ENCODE results near the gene ANKRD22. TPM values are rescaled to one million over a fixed set of nuclear protein-coding genes. Genes with fewer than 3 reads are reported as not detected.
A peak's percentile ranks its signal among the peaks of the same experiment; 100 is the strongest.

ANKRD22 gene
- total and polyA plus RNA-seq, 9 donors = 0.11 to 0.44 (median 0.16) TPM; not detected in 4

- WGBS (ENCODE audit: insufficient coverage) = 67% methylated on average over 1 of the region's 2 CpGs
- Histone ChIP-seq H3K27me3 (ENCODE audit: control insufficient read depth, insufficient read depth, low read length) (no peaks in the 10 kb centered on the region), H3K4me3 (ENCODE audit: low read length) (no peak within 1 kb of the TSS), H3K4me1 (ENCODE audit: control insufficient read depth, insufficient read depth, low read length) (no peaks in the 10 kb centered on the region), H3K27ac (ENCODE audit: low read length) (no peak within 1 kb of the TSS), H3K36me3 (ENCODE audit: control insufficient read depth, insufficient read depth, low read length) (no peaks in the 10 kb centered on the region), H3K9me3 (replicated peaks; ENCODE audit: control insufficient read depth, low read depth, low read length) (no peaks in the 10 kb centered on the region)
- no peak for DNase-seq
These were observed 48.9 kb downstream of the ANKRD22 start, which contains the start of gene LIPM for GRCh38 chr10:88802523-88803285. TSS of gene LIPM (plus strand) at chr10:88802730. CDS start at chr10:88802897, 167 bp downstream.

- no peak overlapping the region for H3K27ac ChIP-seq (ENCODE audit: low read length)
- no peak overlapping the region for H3K4me3 ChIP-seq (ENCODE audit: low read length)
- H3K9me3 ChIP-seq (replicated peaks; ENCODE audit: control insufficient read depth, low read depth, low read length) = no peaks in the 10 kb centered on the region
- WGBS (ENCODE audit: insufficient coverage) = no CpG with 5 or more reads among the region's 2 CpGs
- H3K4me1 ChIP-seq (ENCODE audit: control insufficient read depth, insufficient read depth, low read length) = no peaks in the 10 kb centered on the region
- no peaks in the 10 kb centered on the region for H3K27me3 ChIP-seq (ENCODE audit: control insufficient read depth, insufficient read depth, low read length)
- DNase-seq = no peak
- no peaks in the 10 kb centered on the region for H3K36me3 ChIP-seq (ENCODE audit: control insufficient read depth, insufficient read depth, low read length)
These were observed 51.2 kb downstream of the ANKRD22 start for GRCh38 chr10:88800152-88801125.

GRCh38 chr10:88794731-88795130 lies 56.9 kb downstream of the ANKRD22 start:
- WGBS (ENCODE audit: insufficient coverage) = no CpG with 5 or more reads among the region's 1 CpG
- Histone ChIP-seq H3K36me3 (ENCODE audit: control insufficient read depth, insufficient read depth, low read length) (no peaks in the 10 kb centered on the region), H3K4me1 (ENCODE audit: control insufficient read depth, insufficient read depth, low read length) (no peaks in the 10 kb centered on the region), H3K27me3 (ENCODE audit: control insufficient read depth, insufficient read depth, low read length) (no peaks in the 10 kb centered on the region), H3K4me3 (ENCODE audit: low read length) (no peak overlapping the region), H3K27ac (ENCODE audit: low read length) (no peak overlapping the region), H3K9me3 (replicated peaks; ENCODE audit: control insufficient read depth, low read depth, low read length) (no peaks in the 10 kb centered on the region)
- DNase-seq = no peak

GRCh38 chr10:88793712-88794299 lies 57.8 kb downstream of the ANKRD22 start:
- no peaks in the 10 kb centered on the region for H3K4me1 ChIP-seq (ENCODE audit: control insufficient read depth, insufficient read depth, low read length)
- no peaks in the 10 kb centered on the region for H3K36me3 ChIP-seq (ENCODE audit: control insufficient read depth, insufficient read depth, low read length)
- no peak overlapping the region for H3K4me3 ChIP-seq (ENCODE audit: low read length)
- peak; percentile 7 for DNase-seq
- no CpG with 5 or more reads among the region's 2 CpGs for WGBS (ENCODE audit: insufficient coverage)
- H3K9me3 ChIP-seq (replicated peaks; ENCODE audit: control insufficient read depth, low read depth, low read length) = no peaks in the 10 kb centered on the region
- no peak overlapping the region for H3K27ac ChIP-seq (ENCODE audit: low read length)
- no peaks in the 10 kb centered on the region for H3K27me3 ChIP-seq (ENCODE audit: control insufficient read depth, insufficient read depth, low read length)

- peak; percentile 42 for DNase-seq
- H3K4me3 ChIP-seq (ENCODE audit: low read length) = no peak overlapping the region
- H3K27me3 ChIP-seq (ENCODE audit: control insufficient read depth, insufficient read depth, low read length) = no peaks in the 10 kb centered on the region
- 74% methylated on average over 2 of the region's 4 CpGs for WGBS (ENCODE audit: insufficient coverage)
- no peaks in the 10 kb centered on the region for H3K36me3 ChIP-seq (ENCODE audit: control insufficient read depth, insufficient read depth, low read length)
- H3K27ac ChIP-seq (ENCODE audit: low read length) = no peak overlapping the region
- no peaks in the 10 kb centered on the region for H3K4me1 ChIP-seq (ENCODE audit: control insufficient read depth, insufficient read depth, low read length)
- no peaks in the 10 kb centered on the region for H3K9me3 ChIP-seq (replicated peaks; ENCODE audit: control insufficient read depth, low read depth, low read length)
These were observed 59.0 kb downstream of the ANKRD22 start for GRCh38 chr10:88792661-88793060.

- no CpG with 5 or more reads among the region's 2 CpGs for WGBS (ENCODE audit: insufficient coverage)
- no peaks in the 10 kb centered on the region for H3K36me3 ChIP-seq (ENCODE audit: control insufficient read depth, insufficient read depth, low read length)
- no peak overlapping the region for H3K27ac ChIP-seq (ENCODE audit: low read length)
- peak; percentile 16 for DNase-seq
- no peaks in the 10 kb centered on the region for H3K27me3 ChIP-seq (ENCODE audit: control insufficient read depth, insufficient read depth, low read length)
- H3K9me3 ChIP-seq (replicated peaks; ENCODE audit: control insufficient read depth, low read depth, low read length) = no peaks in the 10 kb centered on the region
- no peak overlapping the region for H3K4me3 ChIP-seq (ENCODE audit: low read length)
- H3K4me1 ChIP-seq (ENCODE audit: control insufficient read depth, insufficient read depth, low read length) = no peaks in the 10 kb centered on the region
These were observed 59.7 kb downstream of the ANKRD22 start for GRCh38 chr10:88791924-88792323.

- no peak overlapping the region for H3K27ac ChIP-seq (ENCODE audit: low read length)
- no peak for DNase-seq
- no peaks in the 10 kb centered on the region for H3K4me1 ChIP-seq (ENCODE audit: control insufficient read depth, insufficient read depth, low read length)
- no peak overlapping the region for H3K4me3 ChIP-seq (ENCODE audit: low read length)
- H3K9me3 ChIP-seq (replicated peaks; ENCODE audit: control insufficient read depth, low read depth, low read length) = no peaks in the 10 kb centered on the region
- no peaks in the 10 kb centered on the region for H3K36me3 ChIP-seq (ENCODE audit: control insufficient read depth, insufficient read depth, low read length)
- no peaks in the 10 kb centered on the region for H3K27me3 ChIP-seq (ENCODE audit: control insufficient read depth, insufficient read depth, low read length)
These were observed 62.7 kb downstream of the ANKRD22 start for GRCh38 chr10:88788924-88789323.

- WGBS (ENCODE audit: insufficient coverage) = 63% methylated on average over 5 of the region's 5 CpGs
- Histone ChIP-seq H3K4me1 (ENCODE audit: control insufficient read depth, insufficient read depth, low read length) (no peaks in the 10 kb centered on the region), H3K36me3 (ENCODE audit: control insufficient read depth, insufficient read depth, low read length) (no peaks in the 10 kb centered on the region), H3K27me3 (ENCODE audit: control insufficient read depth, insufficient read depth, low read length) (no peaks in the 10 kb centered on the region), H3K4me3 (ENCODE audit: low read length) (no peak overlapping the region), H3K9me3 (replicated peaks; ENCODE audit: control insufficient read depth, low read depth, low read length) (no peaks in the 10 kb centered on the region), H3K27ac (ENCODE audit: low read length) (no peak overlapping the region)
- no peak for DNase-seq
These were observed 64.2 kb downstream of the ANKRD22 start for GRCh38 chr10:88787463-88787862.

GRCh38 chr10:88786032-88786770 lies 65.4 kb downstream of the ANKRD22 start:
- H3K9me3 ChIP-seq (replicated peaks; ENCODE audit: control insufficient read depth, low read depth, low read length) = no peaks in the 10 kb centered on the region
- H3K4me1 ChIP-seq (ENCODE audit: control insufficient read depth, insufficient read depth, low read length) = no peaks in the 10 kb centered on the region
- no peaks in the 10 kb centered on the region for H3K36me3 ChIP-seq (ENCODE audit: control insufficient read depth, insufficient read depth, low read length)
- WGBS (ENCODE audit: insufficient coverage) = 83% methylated on average over 6 of the region's 10 CpGs
- no peak for DNase-seq
- no peak overlapping the region for H3K27ac ChIP-seq (ENCODE audit: low read length)
- H3K4me3 ChIP-seq (ENCODE audit: low read length) = no peak overlapping the region
- no peaks in the 10 kb centered on the region for H3K27me3 ChIP-seq (ENCODE audit: control insufficient read depth, insufficient read depth, low read length)

Measured in muscle of leg (tissue), 11 donors.